ENCODE results near the gene ANKDD1B. TPM values are rescaled to one million over a fixed set of nuclear protein-coding genes. Genes with fewer than 3 reads are reported as not detected.
"Not testable (repeated sequence)": the region's sequence is repeated elsewhere in the genome, so short reads cannot be mapped to it uniquely, and the experiment has no call there.

Gene ANKDD1B
- total RNA-seq, 1 donor from 2014 or later, result 0.64 TPM

DNA sequence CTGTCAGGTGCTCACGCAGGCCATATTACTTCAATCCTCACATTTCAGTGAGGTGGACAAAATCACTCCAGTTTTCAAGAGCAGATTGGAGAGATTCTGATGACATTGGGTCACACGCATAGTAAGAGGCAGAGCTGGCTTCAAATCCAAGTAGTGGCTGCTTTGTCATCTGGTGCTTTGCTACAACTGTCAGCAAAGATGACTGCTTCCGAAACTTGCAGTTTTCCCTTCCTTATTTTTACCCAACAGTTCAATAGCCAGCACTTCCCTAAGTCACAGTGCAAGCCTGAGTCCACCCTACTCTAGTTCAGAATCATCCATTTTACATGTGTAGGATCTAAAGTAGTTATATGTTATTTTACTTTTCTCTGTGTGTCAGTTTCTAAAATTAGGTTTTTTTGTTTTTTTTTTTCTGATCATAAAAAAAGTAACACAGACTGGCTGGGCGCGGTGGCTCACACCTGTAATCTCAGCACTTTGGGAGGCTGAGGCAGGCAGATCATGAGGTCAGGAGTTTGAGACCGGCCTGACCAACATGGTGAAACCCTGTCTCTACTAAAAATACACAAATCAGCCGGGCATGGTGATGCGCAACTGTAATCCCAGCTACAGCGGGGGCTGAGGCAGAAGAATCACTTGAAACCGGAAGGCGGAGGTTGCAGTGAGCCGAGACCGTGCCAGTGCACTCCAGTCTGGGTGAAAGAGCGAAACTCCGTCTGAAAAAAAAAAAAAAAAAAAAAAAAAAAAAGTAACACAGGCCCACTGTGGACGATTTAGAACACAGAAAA lies 49.6 kb downstream of the ANKDD1B start:
- DNase-seq (ENCODE audit: low spot score), result no peak

GRCh38 chr5:75662061-75662460 lies 50.8 kb downstream of the ANKDD1B start:
- DNase-seq (ENCODE audit: low spot score), result no peak

- no peak for DNase-seq (ENCODE audit: low spot score)
These were observed 52.5 kb downstream of the ANKDD1B start for GRCh38 chr5:75663579-75664284.

DNA sequence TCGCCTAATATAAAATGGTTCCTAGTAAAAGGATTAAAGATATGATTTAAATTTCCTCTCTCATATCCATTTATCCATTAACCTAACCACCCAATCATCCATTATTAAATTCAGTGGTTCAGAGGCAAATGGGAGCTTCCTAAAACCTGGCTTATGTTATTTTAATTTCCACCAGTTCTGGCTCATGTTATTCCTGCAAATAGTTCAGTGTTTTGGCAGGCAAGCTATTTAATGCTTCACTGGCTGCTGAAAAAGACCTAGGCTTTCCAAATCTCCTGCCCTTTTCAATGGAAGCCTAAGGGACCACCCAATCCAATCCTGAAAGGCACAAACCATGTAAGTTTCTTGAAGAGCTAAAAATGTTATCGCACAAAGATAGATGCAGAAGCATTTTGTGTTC lies 53.7 kb downstream of the ANKDD1B start:
- no peak for DNase-seq (ENCODE audit: low spot score)

GRCh38 chr5:75666801-75667200 lies 55.5 kb downstream of the ANKDD1B start:
- DNase-seq (ENCODE audit: low spot score), result no peak

- DNase-seq (ENCODE audit: low spot score), result no peak
These were observed 56.3 kb downstream of the ANKDD1B start for GRCh38 chr5:75667586-75667985.

DNA sequence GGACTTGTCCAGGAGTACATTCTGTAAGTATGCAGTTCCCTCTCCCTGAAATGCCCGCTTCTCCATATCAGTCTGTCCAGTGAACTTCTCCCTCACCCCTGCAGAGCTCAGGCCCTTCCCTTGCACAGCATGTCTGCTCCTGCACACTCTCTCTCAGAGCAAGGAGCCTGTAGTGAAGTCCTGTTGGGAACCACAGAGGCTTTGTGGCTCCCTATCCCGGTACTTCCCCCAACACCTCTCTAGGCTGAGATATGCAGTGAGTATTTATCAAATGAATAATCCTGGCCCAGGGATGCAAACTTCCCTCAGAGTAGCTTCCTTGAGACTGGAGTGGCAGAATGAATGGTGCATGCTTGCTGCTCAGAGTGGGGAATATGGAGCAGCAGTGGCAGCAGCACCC lies 57.2 kb downstream of the ANKDD1B start:
- DNase-seq (ENCODE audit: low spot score), result no peak

- DNase-seq (ENCODE audit: low spot score), result no peak
These were observed 57.9 kb downstream of the ANKDD1B start for GRCh38 chr5:75668977-75669689.

- no peak for DNase-seq (ENCODE audit: low spot score)
These were observed 59.3 kb downstream of the ANKDD1B start for GRCh38 chr5:75670577-75670976.

DNA sequence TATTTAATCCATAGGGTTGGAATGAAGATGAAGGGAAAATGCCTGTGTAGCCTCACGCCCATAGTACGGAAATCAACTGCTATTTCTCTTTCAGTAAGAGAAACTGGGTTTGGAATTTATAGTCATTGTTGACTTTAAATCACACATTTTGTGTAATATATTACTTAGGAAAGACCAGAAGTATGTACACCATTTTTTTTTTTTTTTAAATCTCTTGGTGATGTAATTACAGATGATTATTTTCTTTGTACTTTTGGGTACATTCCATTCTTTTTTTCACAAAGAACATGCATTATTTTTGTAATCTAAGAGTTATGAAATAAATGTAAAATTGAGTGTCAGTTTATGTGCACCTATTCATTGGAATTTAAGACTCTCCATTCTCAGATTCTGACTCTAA lies 60.3 kb downstream of the ANKDD1B start:
- DNase-seq (ENCODE audit: low spot score), result no peak

DNA sequence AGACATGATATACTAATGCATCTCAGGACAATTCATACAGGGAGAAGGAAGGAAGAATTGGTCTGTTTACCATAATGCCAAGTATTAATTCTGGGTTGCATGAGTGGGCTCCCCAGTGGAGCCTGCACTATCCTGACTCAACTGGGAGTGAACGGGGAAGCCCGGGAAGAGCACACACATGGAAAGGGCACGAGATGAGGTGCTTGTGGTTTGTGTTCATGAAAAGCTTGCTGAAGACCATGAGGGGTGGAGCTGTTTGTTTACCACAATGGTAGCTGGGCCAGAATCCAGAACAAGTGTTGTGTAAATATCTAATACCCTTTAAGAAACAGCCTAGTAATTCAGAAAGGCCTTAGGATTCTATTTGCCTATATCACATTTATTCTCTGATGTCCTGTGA lies 61.4 kb downstream of the ANKDD1B start:
- DNase-seq (ENCODE audit: low spot score), result no peak

DNA sequence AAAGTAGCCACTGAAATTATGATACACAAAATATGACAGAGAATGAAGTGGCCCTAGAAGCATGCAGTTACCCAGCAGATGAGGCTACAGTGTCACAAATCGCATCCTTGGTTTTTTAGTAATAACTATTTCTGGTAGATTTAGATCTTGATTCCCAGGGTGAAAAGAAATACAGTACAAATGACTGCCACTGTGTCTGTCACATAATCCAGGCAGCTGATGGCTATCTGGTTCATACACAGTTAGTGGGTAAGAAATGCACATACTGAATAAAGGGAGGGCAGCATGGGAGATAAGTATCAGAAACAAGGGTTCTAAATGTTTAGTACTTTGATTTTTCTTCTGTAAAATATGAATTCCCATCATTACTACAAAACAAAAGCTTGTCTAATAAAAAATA lies 64.5 kb downstream of the ANKDD1B start:
- DNase-seq (ENCODE audit: low spot score), result no peak

DNA sequence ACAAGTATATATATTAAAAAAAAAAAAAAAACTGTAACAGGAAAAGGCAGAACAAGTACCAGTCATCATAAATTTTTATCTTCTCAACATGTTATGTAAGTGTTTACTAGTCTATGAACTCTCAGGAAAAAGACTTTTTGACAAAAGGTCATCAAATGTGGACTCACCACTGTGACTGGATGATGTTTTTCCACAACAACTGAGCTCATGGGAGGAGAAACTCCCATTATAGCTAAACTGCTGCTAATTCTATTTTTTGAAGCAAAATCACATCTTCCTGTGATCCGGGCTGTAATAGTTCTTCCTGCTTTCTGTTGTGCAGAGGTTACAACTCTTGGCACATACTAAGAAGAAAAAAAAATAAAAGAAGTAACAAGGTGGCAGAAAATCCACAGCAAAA lies 66.4 kb downstream of the ANKDD1B start:
- DNase-seq (ENCODE audit: low spot score), result no peak

GRCh38 chr5:75678155-75678554 lies 66.9 kb downstream of the ANKDD1B start:
- no peak for DNase-seq (ENCODE audit: low spot score)

DNA sequence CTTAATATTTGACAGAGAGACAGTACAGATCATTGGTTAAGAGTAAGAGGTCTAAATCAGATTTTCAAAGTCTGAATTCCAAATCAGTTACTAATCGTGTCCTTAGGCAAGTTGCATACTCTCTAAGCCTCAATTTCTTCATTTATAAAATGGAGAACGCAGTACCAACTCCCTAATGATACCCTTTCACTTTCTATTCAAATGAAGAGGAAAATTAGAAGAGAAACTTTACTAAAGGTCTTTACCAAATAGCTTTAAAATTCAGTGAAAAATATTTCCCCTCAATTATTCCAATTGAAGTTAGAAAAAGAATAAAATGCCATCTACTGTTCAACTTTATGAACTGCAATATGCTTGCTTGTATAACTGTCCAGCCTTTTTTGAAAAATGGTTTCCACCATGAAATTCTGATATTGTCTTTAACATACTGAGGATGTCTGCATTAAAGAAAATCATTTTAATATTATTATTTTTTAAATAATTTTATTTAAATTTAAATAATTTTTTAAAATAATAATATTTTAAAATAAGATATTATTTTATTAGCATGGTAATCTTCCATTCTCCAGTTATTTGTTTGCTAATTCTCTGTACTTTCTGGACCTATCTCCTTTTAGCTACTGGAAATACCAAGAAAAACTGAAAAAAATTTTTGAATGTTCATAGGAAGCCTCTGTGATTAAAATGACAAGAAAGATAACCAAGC lies 70.0 kb downstream of the ANKDD1B start:
- DNase-seq (ENCODE audit: low spot score), result no peak

- no peak for DNase-seq (ENCODE audit: low spot score)
These were observed 73.9 kb downstream of the ANKDD1B start for GRCh38 chr5:75685141-75685540.

- no peak for DNase-seq (ENCODE audit: low spot score)
These were observed 75.2 kb downstream of the ANKDD1B start for GRCh38 chr5:75686480-75686879.

- DNase-seq (ENCODE audit: low spot score), result no peak
These were observed 79.4 kb downstream of the ANKDD1B start for GRCh38 chr5:75690669-75691068.

DNA sequence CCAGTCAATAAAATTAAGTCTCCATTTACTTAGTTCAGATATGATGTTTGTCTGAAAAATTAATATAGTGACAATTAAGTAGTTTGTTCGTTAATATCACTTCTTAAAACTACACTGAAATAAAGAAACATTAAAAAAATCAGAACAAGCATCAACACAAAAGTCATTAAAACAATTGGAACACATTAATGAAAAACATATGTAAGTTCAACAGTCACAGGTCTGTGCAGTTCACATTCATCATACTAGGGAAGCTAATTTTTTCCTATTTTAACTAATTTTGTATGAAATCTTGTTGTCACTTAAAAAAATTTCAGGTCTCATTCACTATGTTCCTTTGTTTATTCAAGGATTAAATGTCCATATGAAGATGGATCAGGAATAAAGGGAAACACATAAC lies 83.5 kb downstream of the ANKDD1B start:
- DNase-seq (ENCODE audit: low spot score), result no peak

- not testable (repeated sequence) for DNase-seq (ENCODE audit: low spot score)
These were observed 84.5 kb downstream of the ANKDD1B start for GRCh38 chr5:75695472-75696351.

GRCh38 chr5:75701856-75702255 lies 90.6 kb downstream of the ANKDD1B start:
- no peak for DNase-seq (ENCODE audit: low spot score)
